Keratinocyte (primary cell): Measurements from ENCODE around the gene DET1. TPM values are rescaled to one million over a fixed set of nuclear protein-coding genes. Genes with fewer than 3 reads are reported as not detected.

Source experiments
- DNase-seq: peaks from one replicate; pipeline ENCODE4 v3.0.0-alpha.2; 2011; ENCODE audit warnings: low read depth, missing footprints, low spot score
- FAIRE-seq: peaks from 2 replicates; lab custom pipeline; 2011; peaks lifted over from hg19 to GRCh38; lab: Jason Lieb, UNC
- H2AFZ ChIP-seq: 2 replicates; pipeline ENCODE4 v1.6.0; 2012; ENCODE audit warnings: low read length, control low read depth, inconsistent platforms; ENCODE audit not compliant: control insufficient read depth
- H3K27ac ChIP-seq: 2 replicates; pipeline ENCODE4 v1.5.1; 2011; ENCODE audit warnings: low read length; ENCODE audit not compliant: control insufficient read depth, insufficient read depth
- H3K27me3 ChIP-seq: 3 replicates; pipeline ENCODE4 v1.6.0; 2011; ENCODE audit warnings: low read length; ENCODE audit not compliant: control insufficient read depth, insufficient read depth; ENCODE audit errors: extremely low read depth
- H3K36me3 ChIP-seq, 2 experiments: 2 replicates in 1 of 2; 3 replicates in 1 of 2; pipeline ENCODE4 v1.5.1; 2011; ENCODE audit warnings: low read length in 2 of 2, mild to moderate bottlenecking in 1 of 2; ENCODE audit not compliant: control insufficient read depth in 2 of 2, insufficient read depth in 2 of 2; ENCODE audit errors: extremely low read depth in 1 of 2
- H3K4me1 ChIP-seq: 3 replicates; pipeline ENCODE4 v1.5.1; 2011; ENCODE audit warnings: low read length; ENCODE audit not compliant: control insufficient read depth, insufficient read depth; ENCODE audit errors: extremely low read depth
- H3K4me2 ChIP-seq: 3 replicates; pipeline ENCODE4 v1.6.0; 2011; ENCODE audit warnings: low read depth, low read length; ENCODE audit not compliant: control insufficient read depth, insufficient read depth; ENCODE audit errors: extremely low read depth
- H3K4me3 ChIP-seq, 3 experiments: fragments of 200-600 bp in 1 of 3; sonication (generic) in 1 of 3; 2 replicates in 2 of 3; 3 replicates in 1 of 3; pipeline ENCODE4 v1.5.1; 2011 to 2016; ENCODE audit warnings: low read length in 3 of 3, mild to moderate bottlenecking in 3 of 3, control low read depth in 2 of 3, inconsistent platforms in 1 of 3, low read depth in 1 of 3, mixed read lengths in 1 of 3, mixed run types in 1 of 3, moderate library complexity in 1 of 3; ENCODE audit not compliant: control insufficient read depth in 2 of 3, insufficient read depth in 2 of 3; ENCODE audit errors: extremely low read depth in 1 of 3
- H3K79me2 ChIP-seq: 2 replicates; pipeline ENCODE4 v1.6.0; 2012; ENCODE audit warnings: low read length; ENCODE audit not compliant: control insufficient read depth, insufficient read depth
- H3K9ac ChIP-seq: 3 replicates; pipeline ENCODE4 v1.6.0; 2011; ENCODE audit warnings: low read length; ENCODE audit not compliant: control insufficient read depth, insufficient read depth; ENCODE audit errors: extremely low read depth
- H3K9me1 ChIP-seq: 3 replicates; pipeline ENCODE4 v1.6.0; 2011; ENCODE audit warnings: low read length; ENCODE audit not compliant: control insufficient read depth, insufficient read depth; ENCODE audit errors: extremely low read depth
- H3K9me3 ChIP-seq: 2 replicates; pipeline ENCODE4 v1.5.1; 2012; ENCODE audit warnings: low read depth, low read length; ENCODE audit not compliant: control insufficient read depth
- H4K20me1 ChIP-seq: 3 replicates; pipeline ENCODE4 v1.6.0; 2011; ENCODE audit warnings: low read length; ENCODE audit not compliant: control insufficient read depth, insufficient read depth; ENCODE audit errors: extremely low read depth
- CTCF ChIP-seq, 3 experiments: IDR thresholded peaks in 1 of 3; conservative IDR thresholded peaks in 1 of 3; optimal IDR thresholded peaks in 1 of 3; 2 replicates in 2 of 3; 3 replicates in 1 of 3; pipeline versions ENCODE3 to v1.5.1; 2011; ENCODE audit warnings: low read length in 3 of 3, mild to moderate bottlenecking in 3 of 3, moderate library complexity in 2 of 3, control low read depth in 1 of 3, inconsistent platforms in 1 of 3; ENCODE audit not compliant: insufficient read depth in 2 of 3; ENCODE audit errors: extremely low read depth in 1 of 3
- EZH2 ChIP-seq: IDR thresholded peaks from one replicate; pipeline ENCODE4 v1.6.1; 2012; ENCODE audit warnings: inconsistent platforms, mild to moderate bottlenecking, low read length, moderate library complexity
- dilution Hi-C: fragments of 300-500 bp; cut with MboI; formaldehyde crosslinking; loops from one replicate; pipeline ENCODE4 v1.7.0; 2020; ENCODE audit warnings: low sequenced_read_pairs; ENCODE audit not compliant: extremely low pct_ligation_motif_present
- polyA plus RNA-seq, 5 experiments: library from polyadenylated mRNA; depleted of rRNA in 3 of 5; stranded (reverse) in 3 of 5; stranded (forward) in 1 of 5; unstranded in 1 of 5; fragments of >200 nt; gene quantifications; 1 replicate in 1 of 5; 2 replicates in 3 of 5; 3 replicates in 1 of 5; pipeline versions ENCODE4 v1.2.1 to v1.2.3, GENCODE V29; 2011 to 2012; ENCODE audit warnings: missing spikeins in 2 of 5, low read depth in 1 of 5, low replicate concordance in 1 of 5

The DET1 gene
- polyA plus RNA-seq, 1 donor (not counting 4 experiments of a cell fraction or from before 2014, with no cell fraction given) = 1.1 TPM

DNA sequence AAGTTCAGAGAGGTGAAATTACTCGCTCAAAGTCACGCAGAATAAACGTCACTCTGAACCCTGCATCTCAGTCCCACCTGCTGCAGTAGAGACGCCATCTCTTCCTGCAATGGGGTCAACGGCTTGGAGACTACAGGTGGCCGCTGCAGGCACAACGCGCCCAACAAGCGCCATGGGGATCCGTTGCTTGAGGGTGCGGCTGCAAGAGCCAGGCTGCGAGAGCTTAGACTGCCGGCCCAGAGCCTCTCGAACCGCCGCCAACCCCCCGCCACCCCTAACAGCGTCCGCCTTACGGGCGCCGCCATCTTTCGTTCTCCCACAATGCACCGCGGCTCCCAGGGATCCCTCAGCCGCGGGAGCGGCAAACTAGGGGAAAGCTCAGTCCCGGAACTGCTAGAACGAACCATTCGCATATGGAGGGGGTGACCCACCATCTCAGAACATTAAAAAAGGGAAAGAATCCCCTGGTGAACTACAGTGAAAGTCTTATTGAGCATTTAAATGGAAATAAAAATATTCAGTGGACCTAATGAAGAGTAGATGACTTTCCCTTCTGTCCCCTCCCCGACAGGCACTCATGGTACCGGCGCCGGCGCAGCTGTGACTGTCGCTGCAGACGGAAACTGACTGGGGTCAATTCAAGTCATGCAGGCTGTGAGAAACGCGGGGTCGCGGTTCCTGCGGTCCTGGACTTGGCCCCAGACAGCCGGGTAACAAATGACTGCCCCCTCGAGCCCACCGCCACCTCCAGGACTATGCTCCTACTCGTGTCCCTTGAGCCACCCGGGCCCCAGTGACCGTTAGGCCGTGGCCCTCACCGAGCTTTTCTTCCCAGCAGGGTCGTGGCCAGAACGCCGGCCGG lies 79.2 kb downstream of the DET1 start, which contains the start of the genes MRPL46 and MRPS11:
TSS of gene MRPL46 (minus strand) at position 316 of the 862 bp plus-strand sequence. CDS start at position 305, 11 bp downstream.
TSS of gene MRPS11 (plus strand) at position 636 of the 862 bp plus-strand sequence. CDS start at position 646, 10 bp downstream.
- Histone ChIP-seq H3K36me3 (peaks cover 12 to 16% of the 10 kb centered on the region in 2 experiments), H3K9ac (peak within 1 kb of the TSS; percentile 94), H3K4me3 (peak within 1 kb of the TSS; percentile 73 to 91 (median 89)), H3K4me1 (peaks cover 16% of the 10 kb centered on the region), H4K20me1 (no peaks in the 10 kb centered on the region), H3K27ac (peak within 1 kb of the TSS; percentile 98), H3K9me1 (no peaks in the 10 kb centered on the region), H3K79me2 (peaks cover 40% of the 10 kb centered on the region), H3K9me3 (no peaks in the 10 kb centered on the region), H2AFZ (peak within 1 kb of the TSS; percentile 97), H3K27me3 (no peaks in the 10 kb centered on the region), H3K4me2 (peak within 1 kb of the TSS; percentile 95)
- DNase-seq = peak; percentile 13
- dilution Hi-C loops = no loop called here
- FAIRE-seq = no peak
- no peak for TF ChIP-seq EZH2
- TF ChIP-seq CTCF (optimal IDR thresholded peaks at IDR 0.05 in 1 of 3, IDR thresholded peaks at IDR 0.05 in 1 of 3, conservative IDR thresholded peaks at IDR 0.05 in 1 of 3; ENCODE audit: extremely low read depth in 1 of 3, insufficient read depth in 2 of 3, low read length in 3 of 3) = no peak

DNA sequence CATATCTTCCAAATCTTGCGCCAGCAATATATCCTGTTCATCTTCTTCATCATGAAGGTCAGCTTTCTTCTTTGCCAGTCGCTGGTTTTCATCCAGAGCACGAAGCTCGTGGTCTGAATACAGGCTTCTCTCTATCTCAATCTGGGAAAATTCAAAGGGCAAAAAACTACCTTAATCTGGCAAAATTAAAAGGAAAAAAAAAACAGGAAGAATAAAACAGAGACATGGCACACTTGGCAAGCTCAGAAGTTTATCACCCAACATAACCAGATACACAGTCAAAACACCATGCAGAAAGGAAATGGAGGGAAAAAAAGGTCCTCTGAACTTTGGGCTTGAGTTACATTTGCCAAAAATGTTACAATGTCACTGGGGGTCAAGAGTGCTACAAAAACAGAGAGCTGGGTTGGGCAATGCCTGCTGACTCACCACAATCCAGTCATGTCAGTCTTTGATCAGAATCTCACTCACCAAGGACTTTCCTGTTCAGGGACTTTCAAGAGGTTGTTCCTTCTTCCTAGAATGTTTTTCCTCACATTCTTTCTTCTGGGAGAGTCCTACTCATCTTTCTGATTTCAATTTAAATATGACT lies 80.8 kb downstream of the DET1 start:
- no peak for DNase-seq
- Histone ChIP-seq H2AFZ (no peak overlapping the region), H3K27ac (peak overlapping the region; percentile 98), H3K9me3 (no peaks in the 10 kb centered on the region), H4K20me1 (no peaks in the 10 kb centered on the region), H3K9me1 (no peaks in the 10 kb centered on the region), H3K4me2 (peak overlapping the region; percentile 95), H3K4me1 (peaks cover 16% of the 10 kb centered on the region), H3K79me2 (peaks cover 40% of the 10 kb centered on the region), H3K9ac (no peak overlapping the region), H3K36me3 (peaks cover 10 to 18% of the 10 kb centered on the region in 2 experiments), H3K27me3 (no peaks in the 10 kb centered on the region), H3K4me3 (peak overlapping the region in 2 of 3 experiments; percentile 73 to 89)
- dilution Hi-C loops = no loop called here
- TF ChIP-seq CTCF (optimal IDR thresholded peaks at IDR 0.05 in 1 of 3, IDR thresholded peaks at IDR 0.05 in 1 of 3, conservative IDR thresholded peaks at IDR 0.05 in 1 of 3; ENCODE audit: extremely low read depth in 1 of 3, insufficient read depth in 2 of 3, low read length in 3 of 3) = no peak
- TF ChIP-seq EZH2 = no peak
- no peak for FAIRE-seq
